Measurements from ENCODE around the gene TEX48. TPM values are rescaled to one million over a fixed set of nuclear protein-coding genes. Genes with fewer than 3 reads are reported as not detected.

TEX48 gene
- total and polyA plus RNA-seq, 10 of the 15 experiments (the other 5 are each of a cell fraction or from before 2014, with no cell fraction given) = not detected

GRCh38 chr9:114694719-114695269 lies 12.8 kb upstream of the TEX48 start (continued):
- no peak for TF ChIP-seq MAX (IDR thresholded peaks at IDR 0.05; ENCODE audit: low read depth, low read length)
- TF ChIP-seq IKZF2 (IDR thresholded peaks at IDR 0.05) = peak; percentile 41 to 50; a peak in 3 of 4 replicates
- TF ChIP-seq TCF12 (IDR thresholded peaks at IDR 0.05; ENCODE audit: low read depth, low read length) = peak; percentile 41; the same call in 1 of the 2 replicates
- TF ChIP-seq POLR2A (IDR thresholded peaks at IDR 0.05; ENCODE audit: low read depth, low read length) = no peak
- no peak for TF ChIP-seq SUPT20H (IDR thresholded peaks at IDR 0.05; ENCODE audit: borderline replicate concordance, control insufficient read depth, low read depth, low read length)
- TF ChIP-seq JUNB (IDR thresholded peaks at IDR 0.05) = peak; percentile 88
- no peak for TF ChIP-seq IRF5 (IDR thresholded peaks at IDR 0.05; ENCODE audit: borderline replicate concordance)
- TF ChIP-seq BCL11A (IDR thresholded peaks at IDR 0.05; ENCODE audit: low read depth, low read length) = peak; percentile 80
- peak; percentile 88 for TF ChIP-seq ATF2 (IDR thresholded peaks at IDR 0.05; ENCODE audit: low read length)
- no peak for TF ChIP-seq BHLHE40 (IDR thresholded peaks at IDR 0.05; ENCODE audit: borderline replicate concordance in 1 of 2, low read depth in 2 of 2, low read length in 1 of 2)
- no peak for TF ChIP-seq USF1 (IDR thresholded peaks at IDR 0.05; ENCODE audit: borderline replicate concordance, extremely low read length, insufficient read depth, low read depth, low read length)
- TF ChIP-seq EED (IDR thresholded peaks at IDR 0.05; ENCODE audit: low read depth) = peak; percentile 67; the same call in 1 of the 2 replicates
- no peak for TF ChIP-seq CBX3 (IDR thresholded peaks at IDR 0.05; ENCODE audit: borderline replicate concordance, low read depth)
- TF ChIP-seq MEF2A (IDR thresholded peaks at IDR 0.05; ENCODE audit: insufficient read depth, low read depth, low read length) = peak; percentile 93
- no peak for TF ChIP-seq IRF3 (IDR thresholded peaks at IDR 0.05)
- TF ChIP-seq RAD51 (IDR thresholded peaks at IDR 0.05) = no peak
- no peak for TF ChIP-seq ELK1 (IDR thresholded peaks at IDR 0.05; ENCODE audit: low read depth, low read length)
- no peak for TF ChIP-seq RCOR1 (conservative IDR thresholded peaks at IDR 0.05; ENCODE audit: low read depth, low read length)
- TF ChIP-seq HDGF (IDR thresholded peaks at IDR 0.05) = no peak
- no peak for TF ChIP-seq EZH2 (IDR thresholded peaks at IDR 0.05; ENCODE audit: borderline replicate concordance, control insufficient read depth, low read depth, low read length)
- TF ChIP-seq SMARCA5 (IDR thresholded peaks at IDR 0.05) = no peak
- no peak for TF ChIP-seq ZNF384 (IDR thresholded peaks at IDR 0.05; ENCODE audit: borderline replicate concordance, low read depth, low read length)
- no peak for TF ChIP-seq CBFB (IDR thresholded peaks at IDR 0.05; ENCODE audit: low read depth)
- TF ChIP-seq NFXL1 (IDR thresholded peaks at IDR 0.05; ENCODE audit: borderline replicate concordance) = no peak
- no peak for TF ChIP-seq ZNF274 (IDR thresholded peaks at IDR 0.05; ENCODE audit: insufficient read depth, insufficient read length)
- no peak for TF ChIP-seq EP300 (IDR thresholded peaks at IDR 0.05; ENCODE audit: borderline replicate concordance in 1 of 2, control insufficient read depth in 1 of 2, low read depth in 2 of 2, low read length in 2 of 2)
